ENCODE results near the gene PKM.
"Not testable (repeated sequence)": the region's sequence is repeated elsewhere in the genome, so short reads cannot be mapped to it uniquely, and the experiment has no call there.

Gene PKM

GRCh38 chr15:72176159-72176558 lies 54.8 kb downstream of the PKM start:
- no peak for DNase-seq (ENCODE audit: low spot score)
- TF ChIP-seq CTCF (IDR thresholded peaks at IDR 0.05; ENCODE audit: borderline replicate concordance, control extremely low read depth, extremely low read depth, insufficient read depth, missing control alignments), result no peak
- in situ Hi-C loops (cut with MboI; ENCODE audit: low sequenced_read_pairs, unreplicated experiment), result no loop called here

GRCh38 chr15:72175186-72176044 lies 55.6 kb downstream of the PKM start:
- no peak for TF ChIP-seq CTCF (IDR thresholded peaks at IDR 0.05; ENCODE audit: borderline replicate concordance, control extremely low read depth, extremely low read depth, insufficient read depth, missing control alignments)
- no peak for DNase-seq (ENCODE audit: low spot score)
- in situ Hi-C loops (cut with MboI; ENCODE audit: low sequenced_read_pairs, unreplicated experiment), result no loop called here

- no peak for DNase-seq (ENCODE audit: low spot score)
- in situ Hi-C loops (cut with MboI; ENCODE audit: low sequenced_read_pairs, unreplicated experiment), result loop anchor here (25.0 kb wide), 1 partner anchor 712 kb away; no protein-coding TSS in a partner anchor
- no peak for TF ChIP-seq CTCF (IDR thresholded peaks at IDR 0.05; ENCODE audit: borderline replicate concordance, control extremely low read depth, extremely low read depth, insufficient read depth, missing control alignments)
These were observed 56.3 kb downstream of the PKM start for GRCh38 chr15:72174551-72175165.

- DNase-seq (ENCODE audit: low spot score), result no peak
- no peak for TF ChIP-seq CTCF (IDR thresholded peaks at IDR 0.05; ENCODE audit: borderline replicate concordance, control extremely low read depth, extremely low read depth, insufficient read depth, missing control alignments)
- in situ Hi-C loops (cut with MboI; ENCODE audit: low sequenced_read_pairs, unreplicated experiment), result loop anchor here (25.0 kb wide), 1 partner anchor 712 kb away; no protein-coding TSS in a partner anchor
These were observed 57.0 kb downstream of the PKM start for GRCh38 chr15:72173864-72174550.

GRCh38 chr15:72173401-72173800 lies 57.6 kb downstream of the PKM start:
- TF ChIP-seq CTCF (IDR thresholded peaks at IDR 0.05; ENCODE audit: borderline replicate concordance, control extremely low read depth, extremely low read depth, insufficient read depth, missing control alignments), result no peak
- in situ Hi-C loops (cut with MboI; ENCODE audit: low sequenced_read_pairs, unreplicated experiment), result loop anchor here (25.0 kb wide), 1 partner anchor 711 kb away; no protein-coding TSS in a partner anchor
- DNase-seq (ENCODE audit: low spot score), result no peak

- in situ Hi-C loops (cut with MboI; ENCODE audit: low sequenced_read_pairs, unreplicated experiment), result loop anchor here (25.0 kb wide), 1 partner anchor 710 kb away; no protein-coding TSS in a partner anchor
- no peak for DNase-seq (ENCODE audit: low spot score)
- TF ChIP-seq CTCF (IDR thresholded peaks at IDR 0.05; ENCODE audit: borderline replicate concordance, control extremely low read depth, extremely low read depth, insufficient read depth, missing control alignments), result no peak
These were observed 58.2 kb downstream of the PKM start for GRCh38 chr15:72172796-72173195.

- DNase-seq (ENCODE audit: low spot score), result not testable (repeated sequence)
- in situ Hi-C loops (cut with MboI; ENCODE audit: low sequenced_read_pairs, unreplicated experiment), result loop anchor here (25.0 kb wide), 1 partner anchor 710 kb away; no protein-coding TSS in a partner anchor
These were observed 59.0 kb downstream of the PKM start for GRCh38 chr15:72171978-72172377.

Data from GM13976 (cell line).